OCI-LY3 (cell line): ENCODE measurements around the gene SWSAP1.
A peak's percentile ranks its signal among the peaks of the same experiment; 100 is the strongest.

Source experiments
- H2AFZ ChIP-seq: fragments of 200-600, 300-600 bp; shearing (Covaris generic); 2 replicates; pipeline ENCODE4 v1.6.0; 2014; ENCODE audit warnings: antibody characterized with exemption, low read depth, low read length
- H3K27ac ChIP-seq: fragments of 200-600, 300-600 bp; sonication (generic); 2 replicates; pipeline ENCODE4 v1.5.1; 2014; ENCODE audit warnings: mild to moderate bottlenecking, low read length, moderate library complexity, mixed read lengths
- H3K27me3 ChIP-seq: fragments of 200-600, 300-600 bp; sonication (generic); 2 replicates; pipeline ENCODE4 v1.6.1; 2014; ENCODE audit warnings: low read depth, low read length, mixed read lengths
- H3K36me3 ChIP-seq: fragments of 200-600, 300-600 bp; sonication (generic); replicated peaks from 2 replicates; pipeline ENCODE3; 2014; ENCODE audit warnings: low read depth, low read length, mixed read lengths
- H3K4me1 ChIP-seq: fragments of 300-600, 200-600 bp; sonication (generic); 2 replicates; pipeline ENCODE4 v1.6.1; 2014; ENCODE audit warnings: low read length, mixed read lengths
- H3K4me2 ChIP-seq: fragments of 200-600, 300-600 bp; sonication (generic); 2 replicates; pipeline ENCODE4 v1.6.1; 2014; ENCODE audit warnings: low read length, mixed read lengths
- H3K4me3 ChIP-seq: fragments of 300-600, 200-600 bp; sonication (generic); 2 replicates; pipeline ENCODE4 v1.5.1; 2014; ENCODE audit warnings: antibody characterized with exemption, mild to moderate bottlenecking, low read length, moderate library complexity
- H3K79me2 ChIP-seq: fragments of 300-600, 200-600 bp; shearing (Covaris generic); 2 replicates; pipeline ENCODE4 v1.6.1; 2014; ENCODE audit warnings: mild to moderate bottlenecking, low read length, mixed read lengths
- H3K9ac ChIP-seq: fragments of 300-600, 200-600 bp; shearing (Covaris generic); 2 replicates; pipeline ENCODE4 v1.6.0; 2014; ENCODE audit warnings: mild to moderate bottlenecking, low read length, moderate library complexity
- H3K9me3 ChIP-seq: fragments of 200-600, 300-600 bp; shearing (Covaris generic); 2 replicates; pipeline ENCODE4 v1.6.1; 2014; ENCODE audit warnings: low read length, mixed read lengths; ENCODE audit not compliant: insufficient read depth
- H4K20me1 ChIP-seq: fragments of 200-600, 300-600 bp; sonication (generic); 2 replicates; pipeline ENCODE4 v1.6.1; 2016; ENCODE audit warnings: low read length, mixed read lengths; ENCODE audit not compliant: insufficient read depth
- EZH2phosphoT487 ChIP-seq: fragments of 200-600 bp; shearing (Covaris generic); IDR thresholded peaks from 2 replicates; pipeline ENCODE4 v1.6.1; 2018; ENCODE audit warnings: antibody characterized with exemption, mixed run types, low read depth
- TF ChIP-seq, protein P1 (sequence below): fragments of 200-600, 300-600 bp; sonication (generic); IDR thresholded peaks from 2 replicates; pipeline ENCODE4 v1.5.1; 2014; ENCODE audit warnings: antibody characterized with exemption, low read length, low read depth

Gene SWSAP1, protein sequence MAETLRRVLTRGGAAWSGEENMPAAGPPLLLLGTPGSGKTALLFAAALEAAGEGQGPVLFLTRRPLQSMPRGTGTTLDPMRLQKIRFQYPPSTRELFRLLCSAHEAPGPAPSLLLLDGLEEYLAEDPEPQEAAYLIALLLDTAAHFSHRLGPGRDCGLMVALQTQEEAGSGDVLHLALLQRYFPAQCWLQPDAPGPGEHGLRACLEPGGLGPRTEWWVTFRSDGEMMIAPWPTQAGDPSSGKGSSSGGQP

DNA sequence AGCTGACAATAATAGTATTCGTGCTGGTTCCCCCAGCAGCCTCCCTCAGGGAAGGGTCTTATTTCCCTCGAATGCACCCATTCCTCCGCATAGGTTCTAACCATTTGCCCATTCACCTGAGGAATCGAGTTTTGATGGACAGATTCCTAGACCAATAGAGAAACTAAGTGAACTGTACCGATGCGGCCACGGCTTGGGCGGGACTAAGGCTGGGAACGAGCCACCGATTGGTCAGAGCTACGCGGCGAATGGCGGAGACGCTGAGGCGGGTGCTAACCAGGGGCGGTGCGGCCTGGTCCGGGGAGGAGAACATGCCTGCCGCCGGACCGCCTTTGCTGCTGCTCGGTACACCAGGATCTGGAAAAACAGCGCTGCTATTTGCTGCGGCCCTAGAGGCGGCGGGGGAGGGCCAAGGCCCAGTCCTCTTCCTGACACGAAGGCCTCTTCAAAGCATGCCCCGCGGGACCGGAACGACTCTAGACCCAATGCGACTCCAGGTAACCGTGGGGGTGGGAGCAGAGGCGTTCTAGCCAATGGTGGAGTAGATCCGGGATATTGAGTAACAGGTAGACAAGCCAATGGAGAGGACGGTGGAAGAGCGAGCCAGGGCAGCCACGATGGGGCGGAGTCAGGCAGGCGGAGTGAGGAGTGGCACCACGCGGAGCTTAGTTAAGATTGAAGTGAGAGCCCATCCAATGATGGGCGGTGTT, at the start of gene SWSAP1:
Gene SWSAP1, plus strand, starts transcription at position 234 of the 710 bp plus-strand sequence. Its CDS starts 15 bp downstream, at position 249.
- TF ChIP-seq, protein P1, sequence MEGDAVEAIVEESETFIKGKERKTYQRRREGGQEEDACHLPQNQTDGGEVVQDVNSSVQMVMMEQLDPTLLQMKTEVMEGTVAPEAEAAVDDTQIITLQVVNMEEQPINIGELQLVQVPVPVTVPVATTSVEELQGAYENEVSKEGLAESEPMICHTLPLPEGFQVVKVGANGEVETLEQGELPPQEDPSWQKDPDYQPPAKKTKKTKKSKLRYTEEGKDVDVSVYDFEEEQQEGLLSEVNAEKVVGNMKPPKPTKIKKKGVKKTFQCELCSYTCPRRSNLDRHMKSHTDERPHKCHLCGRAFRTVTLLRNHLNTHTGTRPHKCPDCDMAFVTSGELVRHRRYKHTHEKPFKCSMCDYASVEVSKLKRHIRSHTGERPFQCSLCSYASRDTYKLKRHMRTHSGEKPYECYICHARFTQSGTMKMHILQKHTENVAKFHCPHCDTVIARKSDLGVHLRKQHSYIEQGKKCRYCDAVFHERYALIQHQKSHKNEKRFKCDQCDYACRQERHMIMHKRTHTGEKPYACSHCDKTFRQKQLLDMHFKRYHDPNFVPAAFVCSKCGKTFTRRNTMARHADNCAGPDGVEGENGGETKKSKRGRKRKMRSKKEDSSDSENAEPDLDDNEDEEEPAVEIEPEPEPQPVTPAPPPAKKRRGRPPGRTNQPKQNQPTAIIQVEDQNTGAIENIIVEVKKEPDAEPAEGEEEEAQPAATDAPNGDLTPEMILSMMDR = no peak
- TF ChIP-seq EZH2phosphoT487 = no peak

DNA sequence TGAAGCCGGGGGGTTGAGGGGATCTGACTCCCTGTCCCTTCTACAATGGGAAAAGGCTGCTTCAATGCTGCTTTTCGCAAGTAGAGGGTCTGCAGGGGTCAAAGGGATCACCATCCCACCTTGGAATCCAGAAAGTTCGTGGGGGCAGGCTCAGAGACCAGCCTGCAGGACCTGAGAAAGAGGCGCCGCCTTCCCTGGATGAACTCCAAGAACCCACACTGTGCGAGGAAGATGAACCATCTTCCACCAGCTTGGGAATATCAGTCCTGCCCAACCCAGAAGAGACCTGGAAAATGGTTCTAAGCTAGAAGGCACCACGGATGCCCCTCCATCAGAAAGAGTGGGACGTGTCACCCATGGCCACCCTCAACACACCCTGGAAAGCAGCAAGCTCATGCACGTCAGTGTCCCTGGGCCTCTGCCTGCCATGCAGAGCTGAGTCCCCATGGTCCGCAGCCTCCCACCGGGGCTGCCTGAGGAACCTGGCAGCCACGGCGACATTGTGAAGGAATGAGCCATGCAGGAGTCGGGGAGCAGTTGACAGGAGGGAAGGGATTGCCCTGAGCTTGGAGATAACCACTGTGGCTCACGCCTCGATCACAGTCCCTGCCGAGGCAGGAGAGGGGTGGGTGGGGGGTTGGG, 49.6 kb upstream of the SWSAP1 start:
- H2AFZ ChIP-seq = no peak overlapping the region
- no peak overlapping the region for H3K27ac ChIP-seq
- H3K36me3 ChIP-seq = no peaks in the 10 kb centered on the region
- H3K4me1 ChIP-seq = peaks cover 29% of the 10 kb centered on the region
- no peak overlapping the region for H3K9ac ChIP-seq
- H3K27me3 ChIP-seq = no peaks in the 10 kb centered on the region
- H3K4me2 ChIP-seq = no peak overlapping the region; the same call in 1 of the 2 replicates
- no peaks in the 10 kb centered on the region for H3K79me2 ChIP-seq
- no peaks in the 10 kb centered on the region for H3K9me3 ChIP-seq
- H4K20me1 ChIP-seq = no peaks in the 10 kb centered on the region
- TF ChIP-seq, protein P1 = no peak
- no peak for TF ChIP-seq EZH2phosphoT487
- no peak overlapping the region for H3K4me3 ChIP-seq

More for the DNA sequence above, at the start of gene SWSAP1:
- H4K20me1 ChIP-seq = 0 out of 2 replicates have a peak, but pooled peaks cover 1% of the 10 kb centered on the region
- H3K27ac ChIP-seq = peak within 1 kb of the TSS; percentile 78
- peak within 1 kb of the TSS; percentile 94 for H3K9ac ChIP-seq
- peaks cover 6% of the 10 kb centered on the region for H3K36me3 ChIP-seq
- H3K4me3 ChIP-seq = peak within 1 kb of the TSS; percentile 86
- H3K9me3 ChIP-seq = no peaks in the 10 kb centered on the region
- peaks cover 10% of the 10 kb centered on the region for H3K79me2 ChIP-seq
- H3K4me2 ChIP-seq = peak within 1 kb of the TSS; percentile 99
- peaks cover 23% of the 10 kb centered on the region for H3K4me1 ChIP-seq
- no peaks in the 10 kb centered on the region for H3K27me3 ChIP-seq
- H2AFZ ChIP-seq = peak within 1 kb of the TSS; percentile 89

DNA sequence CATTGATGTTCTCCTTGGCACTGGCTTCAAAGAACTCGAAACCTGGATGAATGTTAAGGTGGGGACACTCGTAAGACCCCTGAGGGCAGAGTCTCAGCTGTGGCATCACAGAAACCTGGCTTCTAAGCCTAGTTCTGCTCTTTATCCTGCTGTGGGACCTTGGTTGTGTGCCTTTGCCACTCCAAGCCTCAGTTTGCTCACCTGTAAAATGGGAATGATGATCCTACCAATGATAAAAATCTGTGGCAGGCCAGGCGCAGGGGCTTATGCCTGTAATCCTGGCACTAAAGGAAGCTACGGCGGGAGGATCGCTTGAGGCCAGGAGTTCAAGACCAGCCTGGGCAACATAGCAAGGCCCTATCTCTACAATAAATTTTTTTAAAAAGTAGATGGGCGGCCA, 48.9 kb upstream of the SWSAP1 start:
- TF ChIP-seq, protein P1 = no peak
- no peak overlapping the region for H3K4me3 ChIP-seq
- no peaks in the 10 kb centered on the region for H3K79me2 ChIP-seq
- H3K9me3 ChIP-seq = no peaks in the 10 kb centered on the region
- no peak overlapping the region for H3K9ac ChIP-seq
- H3K36me3 ChIP-seq = no peaks in the 10 kb centered on the region
- no peak overlapping the region for H3K27ac ChIP-seq
- H3K27me3 ChIP-seq = no peaks in the 10 kb centered on the region
- H4K20me1 ChIP-seq = no peaks in the 10 kb centered on the region
- H2AFZ ChIP-seq = no peak overlapping the region
- H3K4me2 ChIP-seq = no peak overlapping the region
- peaks cover 27% of the 10 kb centered on the region for H3K4me1 ChIP-seq

DNA sequence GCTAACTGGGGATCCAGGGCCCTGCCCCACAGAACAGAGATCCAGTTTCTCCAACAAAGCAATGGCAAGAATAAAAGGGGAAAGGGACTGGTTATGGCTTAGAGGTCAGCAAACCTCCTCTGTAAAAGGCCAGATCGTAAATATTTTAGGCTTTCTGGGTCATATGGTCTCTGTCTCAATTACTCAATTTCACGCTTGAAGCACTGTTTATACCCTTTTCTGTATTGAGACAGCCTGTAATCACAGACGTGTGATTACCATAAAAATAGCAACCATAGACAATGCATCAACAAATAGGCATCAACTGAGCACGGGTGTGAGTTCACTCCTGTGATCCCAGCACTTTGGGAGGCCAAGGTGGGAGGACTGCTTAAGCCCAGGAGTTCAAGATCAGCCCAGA, 44.3 kb upstream of the SWSAP1 start:
- H3K36me3 ChIP-seq = peaks cover 5% of the 10 kb centered on the region
- H3K4me3 ChIP-seq = no peak overlapping the region
- no peak overlapping the region for H3K4me2 ChIP-seq

More for the DNA sequence above, 44.3 kb upstream of the SWSAP1 start:
- H3K9me3 ChIP-seq = no peaks in the 10 kb centered on the region
- H3K9ac ChIP-seq = no peak overlapping the region
- no peaks in the 10 kb centered on the region for H3K27me3 ChIP-seq
- TF ChIP-seq, protein P1 = no peak
- no peaks in the 10 kb centered on the region for H3K4me1 ChIP-seq
- H2AFZ ChIP-seq = no peak overlapping the region
- no peaks in the 10 kb centered on the region for H3K79me2 ChIP-seq
- no peaks in the 10 kb centered on the region for H4K20me1 ChIP-seq
- no peak overlapping the region for H3K27ac ChIP-seq
